Muscle of arm (tissue), 12 donors: ENCODE results near the gene MAX. TPM values are rescaled to one million over a fixed set of nuclear protein-coding genes. Genes with fewer than 3 reads are reported as not detected.
A peak's percentile ranks its signal among the peaks of the same experiment; 100 is the strongest.

Experiments
- DNase-seq: peaks from one replicate; pipeline ENCODE4 v3.0.0-alpha.2; 2013
- polyA plus RNA-seq, 12 donors: library from polyadenylated mRNA; unstranded; fragments of 120-200 nt; gene quantifications; one replicate each; pipeline ENCODE4 v1.2.1, GENCODE V29; 2013; ENCODE audit not compliant: insufficient read length in 12 of 12

The MAX gene
- polyA plus RNA-seq, 12 donors, result 29.1 to 143 (median 35.0) TPM; not detected in 1

GRCh38 chr14:65075628-65076325 lies 26.5 kb downstream of the MAX start:
- no peak for DNase-seq

- DNase-seq, result no peak
Measured at GRCh38 chr14:65074449-65075150, 27.7 kb downstream of the MAX start.

GRCh38 chr14:65073605-65074201 lies 28.6 kb downstream of the MAX start:
- DNase-seq, result no peak

- DNase-seq, result no peak
Measured at GRCh38 chr14:65072937-65073336, 29.4 kb downstream of the MAX start.

GRCh38 chr14:65072256-65072655 lies 30.1 kb downstream of the MAX start:
- no peak for DNase-seq

- no peak for DNase-seq
Measured at GRCh38 chr14:65071544-65071943, 30.8 kb downstream of the MAX start.

GRCh38 chr14:65070471-65070976 lies 31.8 kb downstream of the MAX start:
- DNase-seq, result peak; percentile 15

- DNase-seq, result no peak
Measured at GRCh38 chr14:65069874-65070413, 32.4 kb downstream of the MAX start.

GRCh38 chr14:65065719-65066118 lies 36.6 kb downstream of the MAX start:
- no peak for DNase-seq

- DNase-seq, result no peak
Measured at GRCh38 chr14:65062096-65063075, 39.9 kb downstream of the MAX start.

- no peak for DNase-seq
Measured at GRCh38 chr14:65057695-65058094, 44.6 kb downstream of the MAX start.

GRCh38 chr14:65054471-65055085 lies 47.7 kb downstream of the MAX start:
- DNase-seq, result no peak

- DNase-seq, result no peak
Measured at GRCh38 chr14:65053466-65053865, 48.9 kb downstream of the MAX start.

GRCh38 chr14:65052832-65053231 lies 49.5 kb downstream of the MAX start:
- DNase-seq, result no peak

- DNase-seq, result no peak
Measured at GRCh38 chr14:65045709-65046108, 56.6 kb downstream of the MAX start.

- no peak for DNase-seq
Measured at GRCh38 chr14:65045006-65045405, 57.3 kb downstream of the MAX start.

- DNase-seq, result no peak
Measured at GRCh38 chr14:65044596-65044959, 57.7 kb downstream of the MAX start.

GRCh38 chr14:65043893-65044595 lies 58.3 kb downstream of the MAX start:
- DNase-seq, result no peak

GRCh38 chr14:65042731-65043372 lies 59.5 kb downstream of the MAX start:
- DNase-seq, result no peak

- no peak for DNase-seq
Measured at GRCh38 chr14:65042296-65042695, 60.0 kb downstream of the MAX start.
